Calu3 (cell line): ENCODE data around the gene AFAP1L2. TPM values are rescaled to one million over a fixed set of nuclear protein-coding genes. Genes with fewer than 3 reads are reported as not detected.

Experiments used
- BruUV-seq: library from RNA; stranded (reverse); fragments of 400-500 nt; replicated peaks from 2 replicates; lab custom pipeline; 2021; lab: Mats Ljungman, UMichigan
- CTCF ChIA-PET: fragments of 300-600 bp; sonication (Branson Sonifier 250); formaldehyde crosslinking; loops from one replicate; lab custom pipeline; 2022; ENCODE audit warnings: antibody characterized with exemption; lab: Charles Lee
- DNase-seq: peaks from one replicate; pipeline ENCODE4 v3.0.0; 2022
- H3K27ac Mint-ChIP-seq: one replicate; pipeline ENCODE4 v1.8.0; 2022; ENCODE audit warnings: mixed read lengths; ENCODE audit not compliant: unreplicated experiment
- H3K27me3 Mint-ChIP-seq: one replicate; pipeline ENCODE4 v1.8.0; 2022; ENCODE audit warnings: mixed read lengths; ENCODE audit not compliant: unreplicated experiment
- H3K36me3 Mint-ChIP-seq: one replicate; pipeline ENCODE4 v1.8.0; 2022; ENCODE audit warnings: mild to moderate bottlenecking, moderate library complexity, mixed read lengths; ENCODE audit not compliant: insufficient read depth, unreplicated experiment
- H3K4me1 Mint-ChIP-seq: one replicate; pipeline ENCODE4 v1.8.0; 2022; ENCODE audit warnings: mild to moderate bottlenecking, low read depth, mixed read lengths; ENCODE audit not compliant: unreplicated experiment
- H3K4me3 Mint-ChIP-seq: one replicate; pipeline ENCODE4 v1.8.0; 2022; ENCODE audit warnings: mild to moderate bottlenecking, low read depth, moderate library complexity, mixed read lengths; ENCODE audit not compliant: unreplicated experiment
- H3K9me3 Mint-ChIP-seq: one replicate; pipeline ENCODE4 v1.8.0; 2022; ENCODE audit warnings: low read depth, mixed read lengths; ENCODE audit not compliant: unreplicated experiment
- CTCF ChIP-seq: fragments of 200-600 bp; IDR thresholded peaks from one replicate; pipeline ENCODE4 v1.8.0; 2022; ENCODE audit warnings: antibody characterized with exemption; ENCODE audit not compliant: unreplicated experiment
- intact Hi-C: fragments of 100-400 bp; cut with micrococcal nuclease; formaldehyde crosslinking; loops from one replicate; pipeline ENCODE4 v1.10.0; 2022; ENCODE audit not compliant: unreplicated experiment
- total RNA-seq: library from RNA; stranded (reverse); gene quantifications from 2 replicates; pipeline ENCODE4 v1.2.3, GENCODE V29; 2022

AFAP1L2 gene
- total RNA-seq, 1 experiment from 2014 or later, result 0.76 TPM

DNA sequence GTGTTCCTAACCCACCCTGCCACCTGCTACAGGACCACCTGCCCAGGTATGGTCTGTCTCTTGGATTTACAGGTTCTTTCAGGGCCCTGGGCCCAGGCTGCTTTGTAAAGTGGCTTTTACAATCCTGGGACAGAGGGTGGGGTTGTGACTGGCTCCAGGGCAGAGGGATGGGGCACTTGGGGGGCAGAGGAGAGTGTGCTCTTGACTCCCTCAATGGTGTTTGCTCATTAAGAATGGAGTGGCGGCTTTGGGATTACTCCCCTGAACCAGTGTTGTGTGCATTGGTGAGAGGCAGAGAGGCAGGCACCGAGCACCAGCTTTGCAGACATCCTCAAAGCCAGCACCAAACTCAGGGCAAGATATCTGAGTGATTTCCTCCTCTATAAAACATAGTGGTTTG is 121.8 kb downstream of the AFAP1L2 start:
- Mint-ChIP-seq H3K36me3 (no peaks in the 10 kb centered on the region), H3K27me3 (no peaks in the 10 kb centered on the region), H3K4me1 (no peaks in the 10 kb centered on the region), H3K27ac (no peak overlapping the region), H3K4me3 (no peak overlapping the region), H3K9me3 (no peaks in the 10 kb centered on the region)
- no peak for TF ChIP-seq CTCF
- no peak for DNase-seq
- no TSS peak for BruUV-seq
- CTCF ChIA-PET, result no interaction called here
- intact Hi-C loops, result no loop called here

GRCh38 chr10:114281461-114281860 is 122.8 kb downstream of the AFAP1L2 start:
- no TSS peak for BruUV-seq
- H3K27ac Mint-ChIP-seq, result no peak overlapping the region
- TF ChIP-seq CTCF, result no peak
- CTCF ChIA-PET, result no interaction called here
- H3K9me3 Mint-ChIP-seq, result no peaks in the 10 kb centered on the region
- no peaks in the 10 kb centered on the region for H3K36me3 Mint-ChIP-seq
- H3K27me3 Mint-ChIP-seq, result no peaks in the 10 kb centered on the region
- intact Hi-C loops, result no loop called here
- no peak overlapping the region for H3K4me3 Mint-ChIP-seq
- no peaks in the 10 kb centered on the region for H3K4me1 Mint-ChIP-seq
- no peak for DNase-seq

- intact Hi-C loops, result no loop called here
- no TSS peak for BruUV-seq
- Mint-ChIP-seq H3K4me1 (no peaks in the 10 kb centered on the region), H3K9me3 (no peaks in the 10 kb centered on the region), H3K4me3 (no peak overlapping the region), H3K27ac (no peak overlapping the region), H3K36me3 (no peaks in the 10 kb centered on the region), H3K27me3 (no peaks in the 10 kb centered on the region)
- no peak for TF ChIP-seq CTCF
- no peak for DNase-seq
- CTCF ChIA-PET, result interaction anchor here (1.3 kb wide), 1 partner anchor 16 kb away, joined by 3 read pairs; no protein-coding TSS in a partner anchor
These were observed 123.3 kb downstream of the AFAP1L2 start for GRCh38 chr10:114281006-114281405.

- H3K9me3 Mint-ChIP-seq, result no peaks in the 10 kb centered on the region
- intact Hi-C loops, result no loop called here
- H3K27me3 Mint-ChIP-seq, result no peaks in the 10 kb centered on the region
- no peak overlapping the region for H3K4me3 Mint-ChIP-seq
- no peaks in the 10 kb centered on the region for H3K4me1 Mint-ChIP-seq
- no peak for TF ChIP-seq CTCF
- no peak for DNase-seq
- H3K36me3 Mint-ChIP-seq, result no peaks in the 10 kb centered on the region
- CTCF ChIA-PET, result interaction anchor here (1.3 kb wide), 1 partner anchor 15 kb away, joined by 3 read pairs; no protein-coding TSS in a partner anchor
- BruUV-seq, result no TSS peak
- no peak overlapping the region for H3K27ac Mint-ChIP-seq
These were observed 124.2 kb downstream of the AFAP1L2 start for GRCh38 chr10:114279901-114280644.
